Panc1 (cell line): ENCODE data around the gene APOBEC3A. TPM values are rescaled to one million over a fixed set of nuclear protein-coding genes. Genes with fewer than 3 reads are reported as not detected.

ENCODE experiments used
- ATAC-seq: fragments of 200-7000 bp; cut with Tn5 transposase; 2 replicates; pipeline ENCODE4 v1.9.1; 2020; ENCODE audit warnings: mild to moderate bottlenecking, moderate library complexity
- BruUV-seq: library from RNA; stranded (reverse); fragments of 400-500 nt; replicated peaks from 2 replicates; lab custom pipeline; 2021; lab: Mats Ljungman, UMichigan
- CTCF ChIA-PET: fragments of 300-600 bp; sonication (Branson Sonifier 250); formaldehyde crosslinking; loops from one replicate; lab custom pipeline; 2022; ENCODE audit warnings: antibody characterized with exemption; lab: Charles Lee
- POLR2A ChIA-PET: fragments of 300-600 bp; sonication (Branson Sonifier 250); formaldehyde crosslinking; loops from one replicate; lab custom pipeline; 2022; ENCODE audit warnings: antibody characterized with exemption; lab: Charles Lee
- DNase-seq: peaks from one replicate; pipeline ENCODE4 v3.0.0-alpha.2; 2010; ENCODE audit warnings: low read depth, low spot score
- H3K27ac ChIP-seq: 2 replicates; pipeline ENCODE4 v1.5.1; 2011; ENCODE audit warnings: mild to moderate bottlenecking, low read length, inconsistent platforms
- H3K27me3 ChIP-seq: fragments of 200-500 bp; sonication (Bioruptor generic); 2 replicates; pipeline ENCODE4 v1.6.0; 2014; ENCODE audit warnings: low read length, inconsistent platforms; ENCODE audit not compliant: control insufficient read depth, insufficient read depth
- H3K36me3 ChIP-seq: fragments of 200-500 bp; sonication (Bioruptor generic); 2 replicates; pipeline ENCODE4 v1.5.1; 2014; ENCODE audit warnings: inconsistent platforms, mild to moderate bottlenecking, low read length, moderate library complexity; ENCODE audit not compliant: control insufficient read depth, insufficient read depth
- H3K4me1 ChIP-seq: 2 replicates; pipeline ENCODE4 v1.5.1; 2011; ENCODE audit warnings: inconsistent platforms, mild to moderate bottlenecking, low read length, moderate library complexity; ENCODE audit not compliant: control insufficient read depth, insufficient read depth
- H3K4me3 ChIP-seq, 2 experiments: 2 replicates each; pipeline ENCODE4 v1.5.1; 2011 to 2012; ENCODE audit warnings: low read depth in 2 of 2, low read length in 2 of 2, mild to moderate bottlenecking in 2 of 2, inconsistent platforms in 1 of 2, moderate library complexity in 1 of 2
- H3K9me3 ChIP-seq: fragments of 200-500 bp; sonication (Bioruptor generic); 2 replicates; pipeline ENCODE4 v1.5.1; 2014; ENCODE audit warnings: low read depth, mild to moderate bottlenecking, inconsistent platforms, low read length, moderate library complexity; ENCODE audit not compliant: control insufficient read depth, insufficient read depth
- CTCF ChIP-seq: fragments of 450-650 bp; IDR thresholded peaks from 2 replicates; pipeline ENCODE4 v1.5.1; 2017; ENCODE audit warnings: mild to moderate bottlenecking
- POLR2AphosphoS5 ChIP-seq: IDR thresholded peaks from 2 replicates; pipeline ENCODE4 v1.6.1; 2012; ENCODE audit warnings: mild to moderate bottlenecking, low read depth, low read length, moderate library complexity
- SIN3A ChIP-seq: IDR thresholded peaks from 2 replicates; pipeline ENCODE4 v1.6.1; 2012; ENCODE audit warnings: low read depth, mild to moderate bottlenecking, low read length, moderate library complexity, borderline replicate concordance; ENCODE audit not compliant: insufficient read depth
- TCF7L2 ChIP-seq: IDR thresholded peaks from 2 replicates; pipeline ENCODE4 v1.6.1; 2011; ENCODE audit warnings: mild to moderate bottlenecking, low read depth, low read length, inconsistent platforms
- in situ Hi-C: cut with HindIII; loops from 2 replicates; pipeline ENCODE4 v1.10.0; 2016; ENCODE audit warnings: low sequenced_read_pairs, low pct_unique_long_range_greater_than_20kb
- intact Hi-C: fragments of 100-400 bp; cut with micrococcal nuclease; formaldehyde crosslinking; loops from one replicate; pipeline ENCODE4 v1.10.0; 2022; ENCODE audit not compliant: unreplicated experiment
- total RNA-seq: library from RNA; stranded (reverse); gene quantifications from one replicate; pipeline ENCODE4 v1.2.1, GENCODE V29; 2021; ENCODE audit not compliant: unreplicated experiment
- TF ChIP-seq, protein P1 (sequence below), 2 experiments: IDR thresholded peaks; 2 replicates each; pipeline ENCODE4 v1.6.1; 2011 to 2012; ENCODE audit warnings: low read depth in 2 of 2, control low read depth in 1 of 2, low read length in 1 of 2, mild to moderate bottlenecking in 1 of 2, moderate library complexity in 1 of 2; ENCODE audit not compliant: insufficient read depth in 1 of 2

Gene APOBEC3A
- total RNA-seq, 1 experiment from 2014 or later, result not detected

DNA sequence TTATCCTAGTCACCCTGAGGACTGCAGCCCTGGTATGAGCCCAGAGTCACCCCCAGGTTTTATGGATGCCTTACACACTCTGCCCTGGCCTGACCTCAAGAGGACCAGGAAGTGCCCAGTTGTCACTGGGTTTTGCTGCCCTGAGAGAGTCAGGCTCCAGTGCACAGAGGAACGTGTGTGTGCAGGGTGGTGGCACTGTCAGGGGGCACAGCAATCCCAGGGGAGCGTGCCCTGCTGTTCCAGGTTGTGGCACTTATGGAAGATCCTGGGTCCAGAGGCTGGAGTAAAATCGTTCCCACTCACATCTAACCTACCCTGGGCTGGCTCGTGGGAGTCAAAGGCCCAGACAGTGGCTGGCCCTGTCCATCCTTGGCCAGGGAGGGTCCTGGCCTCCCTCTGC is 7.6 kb downstream of the APOBEC3A start:
- H3K4me3 ChIP-seq, result no peak overlapping the region
- BruUV-seq, result no TSS peak
- ATAC-seq (no peak; the same call in 1 of the 2 replicates), DNase-seq (no peak)
- intact Hi-C loops (no loop called here), in situ Hi-C loops (no loop called here)
- no peak for TF ChIP-seq POLR2AphosphoS5
- TF ChIP-seq TCF7L2, result no peak
- no peak for TF ChIP-seq SIN3A
- TF ChIP-seq CTCF, result no peak
- TF ChIP-seq, protein P1, sequence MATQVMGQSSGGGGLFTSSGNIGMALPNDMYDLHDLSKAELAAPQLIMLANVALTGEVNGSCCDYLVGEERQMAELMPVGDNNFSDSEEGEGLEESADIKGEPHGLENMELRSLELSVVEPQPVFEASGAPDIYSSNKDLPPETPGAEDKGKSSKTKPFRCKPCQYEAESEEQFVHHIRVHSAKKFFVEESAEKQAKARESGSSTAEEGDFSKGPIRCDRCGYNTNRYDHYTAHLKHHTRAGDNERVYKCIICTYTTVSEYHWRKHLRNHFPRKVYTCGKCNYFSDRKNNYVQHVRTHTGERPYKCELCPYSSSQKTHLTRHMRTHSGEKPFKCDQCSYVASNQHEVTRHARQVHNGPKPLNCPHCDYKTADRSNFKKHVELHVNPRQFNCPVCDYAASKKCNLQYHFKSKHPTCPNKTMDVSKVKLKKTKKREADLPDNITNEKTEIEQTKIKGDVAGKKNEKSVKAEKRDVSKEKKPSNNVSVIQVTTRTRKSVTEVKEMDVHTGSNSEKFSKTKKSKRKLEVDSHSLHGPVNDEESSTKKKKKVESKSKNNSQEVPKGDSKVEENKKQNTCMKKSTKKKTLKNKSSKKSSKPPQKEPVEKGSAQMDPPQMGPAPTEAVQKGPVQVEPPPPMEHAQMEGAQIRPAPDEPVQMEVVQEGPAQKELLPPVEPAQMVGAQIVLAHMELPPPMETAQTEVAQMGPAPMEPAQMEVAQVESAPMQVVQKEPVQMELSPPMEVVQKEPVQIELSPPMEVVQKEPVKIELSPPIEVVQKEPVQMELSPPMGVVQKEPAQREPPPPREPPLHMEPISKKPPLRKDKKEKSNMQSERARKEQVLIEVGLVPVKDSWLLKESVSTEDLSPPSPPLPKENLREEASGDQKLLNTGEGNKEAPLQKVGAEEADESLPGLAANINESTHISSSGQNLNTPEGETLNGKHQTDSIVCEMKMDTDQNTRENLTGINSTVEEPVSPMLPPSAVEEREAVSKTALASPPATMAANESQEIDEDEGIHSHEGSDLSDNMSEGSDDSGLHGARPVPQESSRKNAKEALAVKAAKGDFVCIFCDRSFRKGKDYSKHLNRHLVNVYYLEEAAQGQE (IDR thresholded peaks at IDR 0.05; ENCODE audit: insufficient read depth in 1 of 2, low read depth in 2 of 2, low read length in 1 of 2), result no peak
- ChIA-PET POLR2A (no interaction called here), CTCF (no interaction called here)
- no peaks in the 10 kb centered on the region for H3K9me3 ChIP-seq
- H3K27ac ChIP-seq, result no peak overlapping the region
- H3K4me1 ChIP-seq, result no peaks in the 10 kb centered on the region; the same call in 1 of the 2 replicates
- no peaks in the 10 kb centered on the region for H3K27me3 ChIP-seq
- H3K36me3 ChIP-seq, result no peaks in the 10 kb centered on the region

GRCh38 chr22:38965614-38966379 is 8.4 kb downstream of the APOBEC3A start:
- ATAC-seq (no peak), DNase-seq (no peak)
- in situ Hi-C loops, result no loop called here
- no peak overlapping the region for H3K4me3 ChIP-seq
- H3K4me1 ChIP-seq, result no peaks in the 10 kb centered on the region; the same call in 1 of the 2 replicates
- intact Hi-C loops, result no loop called here
- ChIA-PET CTCF (no interaction called here), POLR2A (no interaction called here)
- H3K36me3 ChIP-seq, result no peaks in the 10 kb centered on the region
- H3K27ac ChIP-seq, result no peak overlapping the region
- BruUV-seq, result no TSS peak
- TF ChIP-seq CTCF, result no peak
- TF ChIP-seq, protein P1 (IDR thresholded peaks at IDR 0.05; ENCODE audit: insufficient read depth in 1 of 2, low read depth in 2 of 2, low read length in 1 of 2), result no peak
- TF ChIP-seq POLR2AphosphoS5, result no peak
- no peak for TF ChIP-seq TCF7L2
- no peak for TF ChIP-seq SIN3A
- no peaks in the 10 kb centered on the region for H3K9me3 ChIP-seq
- no peaks in the 10 kb centered on the region for H3K27me3 ChIP-seq
